MCF 10A (cell line): ENCODE results near the gene FBXW5. TPM values are rescaled to one million over a fixed set of nuclear protein-coding genes. Genes with fewer than 3 reads are reported as not detected.

Source experiments
- BruUV-seq: library from RNA; stranded (reverse); fragments of 400-500 nt; replicated peaks from 2 replicates; lab custom pipeline; 2021; lab: Mats Ljungman, UMichigan
- CTCF ChIA-PET: fragments of 300-600 bp; sonication (Branson Sonifier 250); formaldehyde crosslinking; extraction: SDS; loops from one replicate; lab custom pipeline; 2021; ENCODE audit warnings: antibody characterized with exemption, inconsistent platforms; lab: Yijun Ruan, JAX
- POLR2A ChIA-PET: fragments of 300-600, 350-650 bp; sonication (Branson Sonifier 250); formaldehyde crosslinking; extraction: SDS; loops from one replicate; lab custom pipeline; 2020; ENCODE audit warnings: antibody characterized with exemption, inconsistent platforms; lab: Yijun Ruan, JAX
- DNase-seq: peaks from one replicate; pipeline ENCODE4 v3.0.0-alpha.2; 2018; ENCODE audit not compliant: unreplicated experiment
- H3K27ac Mint-ChIP-seq: one replicate; pipeline ENCODE4 v1.8.0; 2022; ENCODE audit warnings: mild to moderate bottlenecking, low read depth, mixed read lengths; ENCODE audit not compliant: unreplicated experiment
- H3K27me3 Mint-ChIP-seq: one replicate; pipeline ENCODE4 v1.8.0; 2022; ENCODE audit warnings: mixed read lengths; ENCODE audit not compliant: insufficient read depth, unreplicated experiment
- H3K36me3 Mint-ChIP-seq: one replicate; pipeline ENCODE4 v1.8.0; 2022; ENCODE audit warnings: mild to moderate bottlenecking, moderate library complexity, mixed read lengths; ENCODE audit not compliant: insufficient read depth, unreplicated experiment
- H3K4me1 Mint-ChIP-seq: one replicate; pipeline ENCODE4 v1.8.0; 2022; ENCODE audit warnings: mixed read lengths; ENCODE audit not compliant: insufficient read depth, unreplicated experiment
- H3K4me3 Mint-ChIP-seq: one replicate; pipeline ENCODE4 v1.8.0; 2022; ENCODE audit warnings: mild to moderate bottlenecking, moderate library complexity, mixed read lengths; ENCODE audit not compliant: unreplicated experiment
- H3K9me3 Mint-ChIP-seq: one replicate; pipeline ENCODE4 v1.8.0; 2022; ENCODE audit warnings: mixed read lengths; ENCODE audit not compliant: unreplicated experiment
- CTCF ChIP-seq: fragments of 200-600 bp; IDR thresholded peaks from one replicate; pipeline ENCODE4 v1.8.0; 2022; ENCODE audit warnings: antibody characterized with exemption, mild to moderate bottlenecking; ENCODE audit not compliant: unreplicated experiment
- intact Hi-C: fragments of 100-400 bp; cut with micrococcal nuclease; formaldehyde crosslinking; loops from 2 replicates; pipeline ENCODE4 v1.14.1; 2022
- total RNA-seq: library from RNA; stranded (reverse); gene quantifications from 2 replicates; pipeline ENCODE4 v1.2.3, GENCODE V29; 2022

Gene FBXW5
- total RNA-seq, 1 experiment from 2014 or later, result 100 TPM

- no TSS peak for BruUV-seq
Measured at GRCh38 chr9:136930014-136930413, 14.5 kb downstream of the FBXW5 start.

GRCh38 chr9:136928591-136928990 is 15.9 kb downstream of the FBXW5 start:
- intact Hi-C loops, result no loop called here
- ChIA-PET CTCF (interaction anchor here (0.9 kb wide), 1 partner anchor 15 kb away, joined by 3 read pairs; no protein-coding TSS in a partner anchor), POLR2A (interaction anchor here (0.6 kb wide), 1 partner anchor 30 kb away, joined by 3 read pairs; no protein-coding TSS in a partner anchor)
- DNase-seq, result no peak
- H3K36me3 Mint-ChIP-seq, result peaks cover 29% of the 10 kb centered on the region
- BruUV-seq, result no TSS peak
- H3K27me3 Mint-ChIP-seq, result no peaks in the 10 kb centered on the region
- peak overlapping the region; percentile 3 for H3K27ac Mint-ChIP-seq
- H3K4me1 Mint-ChIP-seq, result peaks cover 17% of the 10 kb centered on the region
- H3K4me3 Mint-ChIP-seq, result no peak overlapping the region
- H3K9me3 Mint-ChIP-seq, result no peaks in the 10 kb centered on the region
- TF ChIP-seq CTCF, result no peak

More at GRCh38 chr9:136930014-136930413, 14.5 kb downstream of the FBXW5 start:
- CTCF ChIA-PET, result interaction anchor here (1.0 kb wide), 1 partner anchor 17 kb away, joined by 3 read pairs; no protein-coding TSS in a partner anchor
- intact Hi-C loops, result no loop called here
- no peak overlapping the region for H3K4me3 Mint-ChIP-seq
- no peak overlapping the region for H3K27ac Mint-ChIP-seq
- POLR2A ChIA-PET, result interaction anchor here (0.6 kb wide), 1 partner anchor 205 kb away, joined by 3 read pairs; no protein-coding TSS in a partner anchor
- no peaks in the 10 kb centered on the region for H3K27me3 Mint-ChIP-seq
- H3K36me3 Mint-ChIP-seq, result peaks cover 16% of the 10 kb centered on the region
- peaks cover 17% of the 10 kb centered on the region for H3K4me1 Mint-ChIP-seq
- no peak for TF ChIP-seq CTCF
- DNase-seq, result no peak
- no peaks in the 10 kb centered on the region for H3K9me3 Mint-ChIP-seq

GRCh38 chr9:136927343-136928271 is 16.9 kb downstream of the FBXW5 start:
- Mint-ChIP-seq H3K27me3 (no peaks in the 10 kb centered on the region), H3K27ac (no peak overlapping the region), H3K4me3 (no peak overlapping the region), H3K9me3 (no peaks in the 10 kb centered on the region), H3K4me1 (peaks cover 11% of the 10 kb centered on the region), H3K36me3 (peaks cover 34% of the 10 kb centered on the region)
- DNase-seq, result no peak
- POLR2A ChIA-PET, result no interaction called here
- CTCF ChIA-PET, result interaction anchor here (0.9 kb wide), 1 partner anchor 16 kb away, joined by 3 read pairs; no protein-coding TSS in a partner anchor
- BruUV-seq, result no TSS peak
- intact Hi-C loops, result no loop called here
- TF ChIP-seq CTCF, result no peak

GRCh38 chr9:136926749-136927148 is 17.8 kb downstream of the FBXW5 start:
- H3K36me3 Mint-ChIP-seq, result peaks cover 40% of the 10 kb centered on the region
- H3K4me1 Mint-ChIP-seq, result peaks cover 8% of the 10 kb centered on the region
- DNase-seq, result no peak

More at GRCh38 chr9:136926749-136927148, 17.8 kb downstream of the FBXW5 start:
- intact Hi-C loops, result no loop called here
- H3K27ac Mint-ChIP-seq, result no peak overlapping the region
- no peak overlapping the region for H3K4me3 Mint-ChIP-seq
- H3K9me3 Mint-ChIP-seq, result no peaks in the 10 kb centered on the region
- POLR2A ChIA-PET, result interaction anchor here (1.0 kb wide), 1 partner anchor 11 kb away, joined by 4 read pairs; no protein-coding TSS in a partner anchor
- BruUV-seq, result no TSS peak
- no peaks in the 10 kb centered on the region for H3K27me3 Mint-ChIP-seq
- TF ChIP-seq CTCF, result no peak
- CTCF ChIA-PET, result interaction anchor here (0.8 kb wide), 1 partner anchor 102 kb away, joined by 4 read pairs; no protein-coding TSS in a partner anchor
